ENCODE data around the gene COLGALT1.
"Not testable (repeated sequence)": the region's sequence is repeated elsewhere in the genome, so short reads cannot be mapped to it uniquely, and the experiment has no call there.

The COLGALT1 gene

GRCh38 chr19:17555480-17555928 lies at the start of gene COLGALT1:
Gene COLGALT1, plus strand, starts transcription at chr19:17555649. Its CDS starts 65 bp downstream, at chr19:17555714.
- DNase-seq (ENCODE audit: low spot score) = peak; percentile 99

GRCh38 chr19:17506745-17507144 lies 48.7 kb upstream of the COLGALT1 start:
- DNase-seq (ENCODE audit: low spot score) = no peak

GRCh38 chr19:17508558-17508933 lies 46.9 kb upstream of the COLGALT1 start:
- not testable (repeated sequence) for DNase-seq (ENCODE audit: low spot score)

GRCh38 chr19:17510220-17510993 lies 45.0 kb upstream of the COLGALT1 start:
- DNase-seq (ENCODE audit: low spot score) = no peak

GRCh38 chr19:17511724-17512573 lies 43.5 kb upstream of the COLGALT1 start:
- peak; percentile 89 for DNase-seq (ENCODE audit: low spot score)

GRCh38 chr19:17512574-17512939 lies 42.9 kb upstream of the COLGALT1 start:
- DNase-seq (ENCODE audit: low spot score) = no peak

DNA sequence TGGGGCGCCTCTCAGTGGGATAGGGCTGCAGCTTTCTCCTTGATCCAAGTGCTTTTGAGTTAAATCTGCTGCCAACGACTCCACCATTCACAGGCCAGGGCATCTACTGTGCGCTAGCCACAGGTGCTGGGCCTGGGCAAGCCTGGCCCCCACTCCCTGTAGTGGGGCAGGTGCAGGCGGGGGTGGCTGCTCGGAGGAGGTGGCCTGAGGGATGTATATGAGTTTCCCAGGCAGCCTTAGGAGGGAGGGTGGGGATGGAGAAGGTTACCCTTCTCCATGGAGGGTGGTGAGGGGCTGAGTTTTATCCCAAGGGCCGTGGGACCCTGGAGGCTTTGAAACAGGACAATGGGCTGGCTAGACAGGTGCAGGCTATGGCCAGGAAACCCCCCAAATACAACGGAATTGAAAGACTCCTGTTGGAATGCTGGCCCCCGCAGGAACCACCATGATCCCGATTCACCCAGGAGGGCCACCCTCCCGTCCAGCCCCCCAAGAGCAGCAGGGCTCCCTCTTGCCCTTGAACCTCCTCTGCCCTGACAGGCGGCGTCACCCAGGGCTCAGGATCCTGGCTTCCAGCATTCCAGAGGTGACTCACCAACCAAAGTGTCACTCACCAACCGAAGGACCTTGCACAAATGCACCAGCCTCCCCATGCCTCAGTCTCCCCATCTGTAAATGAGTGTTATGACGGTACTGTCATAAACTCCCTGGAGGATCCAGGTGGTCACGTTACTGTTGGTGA lies 39.9 kb upstream of the COLGALT1 start:
- DNase-seq (ENCODE audit: low spot score) = no peak

DNA sequence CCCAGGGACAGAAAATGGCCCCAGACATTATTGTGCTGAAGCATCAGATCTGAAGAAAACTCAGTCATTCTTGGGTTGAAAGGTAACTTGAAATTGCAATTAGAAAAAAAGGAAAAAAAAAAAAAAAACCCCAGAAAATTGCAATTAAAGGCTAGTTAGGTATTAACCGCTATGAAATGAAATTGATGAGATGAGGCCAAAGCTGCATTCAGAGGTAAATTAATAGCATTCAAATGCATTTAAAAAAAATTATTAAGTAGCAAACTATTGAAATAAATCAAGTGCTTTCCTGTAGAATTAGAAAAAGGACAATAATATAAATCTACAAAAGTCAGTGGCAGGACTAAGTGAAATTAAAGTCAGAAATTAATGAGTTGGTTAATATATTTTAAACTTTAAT lies 37.6 kb upstream of the COLGALT1 start:
- no peak for DNase-seq (ENCODE audit: low spot score)

GRCh38 chr19:17518654-17519053 lies 36.8 kb upstream of the COLGALT1 start:
- not testable (repeated sequence) for DNase-seq (ENCODE audit: low spot score)

DNA sequence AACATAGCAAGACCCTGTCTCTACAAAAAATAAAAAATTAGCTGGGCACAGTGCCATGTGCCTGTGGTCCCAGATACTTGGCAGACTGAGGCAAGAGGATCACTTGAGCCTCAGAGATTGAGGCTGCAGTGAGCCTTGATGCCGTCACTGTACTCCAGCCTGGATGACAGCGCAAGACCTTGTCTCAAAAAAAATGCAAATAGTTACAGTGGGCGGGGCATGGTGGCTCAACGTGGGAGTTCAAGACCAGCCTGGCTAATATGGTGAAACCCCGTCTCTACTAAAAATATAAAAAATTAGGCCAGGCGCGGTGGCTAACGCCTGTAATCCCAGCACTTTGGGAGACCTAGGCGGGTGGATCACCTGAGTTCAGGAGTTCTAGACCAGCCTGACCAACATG lies 35.5 kb upstream of the COLGALT1 start:
- no peak for DNase-seq (ENCODE audit: low spot score)

- no peak for DNase-seq (ENCODE audit: low spot score)
Measured at GRCh38 chr19:17520865-17521264, 34.6 kb upstream of the COLGALT1 start.

DNA sequence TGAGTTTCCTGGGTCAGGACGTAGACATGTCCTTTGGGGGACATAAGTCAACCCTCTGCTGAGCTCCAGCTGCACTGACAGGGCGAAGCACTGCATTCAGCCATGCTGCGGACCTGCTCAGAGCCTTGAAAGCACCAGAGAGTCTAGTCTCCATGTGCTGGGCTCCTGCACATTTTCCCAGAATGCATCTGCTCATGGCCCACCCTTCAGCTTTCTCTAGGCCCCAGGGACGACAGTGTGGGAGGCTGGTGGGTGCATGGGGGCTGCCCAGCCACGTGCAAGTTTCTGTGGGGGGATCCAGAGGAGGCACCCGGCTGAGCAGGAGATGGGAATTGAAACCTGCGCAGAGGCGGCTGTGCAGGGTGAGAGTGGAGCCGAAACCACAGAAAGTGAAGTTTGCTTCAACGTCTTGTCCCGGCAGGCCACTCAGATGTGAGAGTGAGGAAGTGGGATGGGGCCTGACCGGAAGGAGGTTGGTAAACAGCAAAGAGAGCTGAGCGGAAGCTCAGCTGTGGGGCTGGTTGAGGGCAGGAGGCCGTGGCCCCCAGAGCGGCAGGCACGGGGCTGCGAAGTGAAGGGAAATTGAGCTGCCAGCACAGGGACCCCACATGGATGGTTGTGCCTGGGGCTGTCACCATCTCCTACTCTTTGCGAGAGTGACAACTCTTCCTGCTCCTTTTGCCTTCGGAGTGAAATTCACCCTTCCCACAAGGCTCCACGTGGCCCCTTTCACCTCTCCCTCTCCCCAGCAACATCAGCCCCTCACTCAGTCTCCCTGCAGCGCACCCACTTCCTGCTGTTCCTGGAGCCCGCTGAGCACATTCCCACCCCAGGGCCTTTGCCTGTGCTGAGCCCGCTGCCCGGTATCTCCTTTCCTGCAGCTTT lies 32.2 kb upstream of the COLGALT1 start:
- DNase-seq (ENCODE audit: low spot score) = no peak

GRCh38 chr19:17524651-17525050 lies 30.8 kb upstream of the COLGALT1 start:
- DNase-seq (ENCODE audit: low spot score) = no peak

DNA sequence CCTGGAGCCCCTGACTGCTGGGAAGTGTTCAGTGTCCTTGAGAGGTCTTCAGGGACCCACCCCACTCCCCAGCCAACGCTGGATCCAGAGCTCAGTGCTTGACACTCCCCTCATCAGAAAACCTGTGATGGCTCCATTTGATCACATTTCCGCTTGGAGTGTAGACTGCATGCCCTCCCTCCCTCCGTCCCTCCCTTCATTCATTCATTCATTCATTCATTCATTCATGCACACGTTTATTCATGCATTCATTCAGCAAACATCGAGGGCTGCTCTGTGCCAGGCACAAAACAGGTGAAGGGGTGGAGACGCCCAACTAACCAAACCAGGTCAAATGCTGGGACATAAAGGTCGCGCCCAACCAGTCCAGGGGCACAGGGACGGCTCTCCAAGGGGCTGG lies 30.3 kb upstream of the COLGALT1 start:
- DNase-seq (ENCODE audit: low spot score) = no peak

- no peak for DNase-seq (ENCODE audit: low spot score)
Measured at GRCh38 chr19:17526922-17527321, 28.5 kb upstream of the COLGALT1 start.

GRCh38 chr19:17527326-17527725 lies 28.1 kb upstream of the COLGALT1 start:
- no peak for DNase-seq (ENCODE audit: low spot score)

DNA sequence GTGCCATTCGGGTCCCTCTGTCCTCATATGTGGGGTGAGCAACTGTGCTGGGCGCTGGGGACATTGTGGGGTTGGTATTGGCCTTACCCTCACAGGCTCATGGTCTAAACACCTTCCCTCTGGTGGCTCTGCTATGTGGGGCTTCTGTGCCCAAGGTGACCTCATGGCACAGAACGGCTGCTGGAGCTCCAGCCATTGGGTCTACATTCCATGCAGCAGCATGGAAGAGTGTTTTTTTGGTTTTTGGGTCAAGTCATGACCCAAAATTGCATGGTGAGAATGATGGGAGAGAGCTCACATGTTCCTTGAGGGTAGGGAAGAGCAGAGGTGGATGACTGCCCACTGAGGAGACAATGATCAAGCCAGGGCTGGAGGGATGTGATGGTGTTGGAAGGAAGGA lies 26.8 kb upstream of the COLGALT1 start:
- DNase-seq (ENCODE audit: low spot score) = no peak

DNA sequence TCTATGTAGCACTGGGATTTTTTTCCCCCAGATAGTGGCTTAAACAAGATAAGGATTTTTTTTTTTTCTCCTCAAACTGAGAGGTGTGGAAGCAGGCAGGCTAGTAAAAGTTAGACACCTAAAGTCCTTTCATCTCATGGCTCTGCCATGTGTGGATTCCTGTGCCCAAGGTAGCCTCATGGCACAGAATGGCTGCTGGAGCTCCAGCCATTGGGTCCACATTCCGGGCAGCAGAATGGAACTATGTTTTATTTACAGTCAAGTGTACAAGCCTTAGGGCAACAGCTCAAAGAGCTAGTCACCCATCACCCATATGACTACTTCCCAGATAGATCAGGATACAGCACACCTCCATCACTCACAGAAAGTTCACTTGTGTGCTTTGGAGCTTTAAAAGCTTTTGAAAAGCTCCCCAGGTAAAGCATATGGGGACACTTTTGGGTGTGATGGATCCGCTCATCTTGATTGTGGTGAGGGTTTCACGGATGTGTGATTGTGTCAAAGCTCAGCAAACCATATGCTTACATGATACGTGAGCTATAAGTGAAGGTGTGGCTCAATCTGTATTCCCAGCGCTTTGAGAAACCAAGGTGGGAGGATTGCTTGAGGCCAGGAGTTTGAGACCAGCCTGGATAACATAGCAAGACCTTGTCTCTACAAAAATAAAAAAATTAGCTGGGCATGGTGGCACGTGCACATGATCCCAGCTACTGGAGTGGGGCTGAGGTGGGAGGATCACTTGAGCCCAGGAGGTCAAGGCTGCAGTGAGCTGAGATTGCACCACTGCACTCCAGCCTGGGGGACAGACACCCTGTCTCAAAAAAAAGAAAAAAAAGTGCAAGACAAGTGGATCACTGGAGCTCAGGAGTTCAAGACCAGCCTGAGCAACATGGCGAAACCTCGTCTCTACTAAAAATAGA lies 25.9 kb upstream of the COLGALT1 start:
- DNase-seq (ENCODE audit: low spot score) = no peak

DNA sequence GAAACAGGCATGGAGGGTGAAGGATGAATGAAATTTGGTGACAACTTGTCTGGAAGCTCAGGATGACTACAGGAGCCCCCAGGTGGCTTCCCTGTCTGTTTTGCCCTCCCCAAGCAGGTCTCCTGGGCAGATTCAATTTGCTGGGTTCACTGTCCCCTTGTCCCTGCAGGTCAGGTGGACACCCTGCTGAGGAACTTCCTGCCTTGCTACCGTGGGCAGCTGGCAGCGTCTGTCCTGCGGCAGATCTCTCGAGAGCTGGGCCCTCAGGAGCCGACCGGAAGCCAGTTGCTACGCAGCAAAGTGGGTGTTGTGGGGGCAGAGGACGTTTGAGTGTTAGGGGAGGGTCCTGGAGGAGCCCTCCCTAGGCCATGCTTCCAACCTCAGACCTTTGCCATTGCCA lies 24.9 kb upstream of the COLGALT1 start:
- DNase-seq (ENCODE audit: low spot score) = no peak

DNA sequence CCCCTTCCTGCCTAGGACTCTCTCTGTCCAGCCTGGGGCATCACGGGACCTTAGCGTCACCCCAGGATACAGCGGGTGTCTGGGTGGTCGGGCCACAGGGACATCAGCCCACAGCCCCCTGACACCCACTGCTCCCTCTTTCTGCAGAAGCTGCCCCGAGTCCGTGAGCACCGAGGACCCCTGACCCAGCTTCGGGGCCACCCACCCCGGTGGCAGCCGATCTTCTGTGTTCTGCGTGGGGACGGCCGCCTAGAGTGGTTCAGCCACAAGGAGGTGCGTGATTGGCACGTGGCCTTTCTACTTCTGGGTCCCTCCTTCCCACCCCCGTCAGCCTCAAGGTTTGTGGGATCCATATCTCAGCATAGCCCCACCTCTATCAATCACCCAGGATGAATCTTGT lies 23.3 kb upstream of the COLGALT1 start:
- no peak for DNase-seq (ENCODE audit: low spot score)

Measured in GM03348 (cell line).